IPS-20b (cell line): ENCODE data around the gene ENOX1.

Source experiments
- H3K27ac ChIP-seq: one replicate; pipeline ENCODE4 v1.5.1; 2013; ENCODE audit warnings: low read length
- H3K27me3 ChIP-seq: 2 replicates; pipeline ENCODE4 v1.6.1; 2013; ENCODE audit warnings: mild to moderate bottlenecking, low read length, inconsistent platforms; ENCODE audit not compliant: insufficient read depth
- H3K36me3 ChIP-seq: 2 replicates; pipeline ENCODE4 v1.6.1; 2013; ENCODE audit warnings: low read depth, mild to moderate bottlenecking, inconsistent platforms, low read length, moderate library complexity; ENCODE audit not compliant: insufficient read depth
- H3K4me1 ChIP-seq: 2 replicates; pipeline ENCODE4 v1.6.1; 2013; ENCODE audit warnings: mild to moderate bottlenecking, control low read depth, inconsistent platforms, low read length, moderate library complexity; ENCODE audit not compliant: insufficient read depth
- H3K4me3 ChIP-seq: 2 replicates; pipeline ENCODE4 v1.5.1; 2013; ENCODE audit warnings: mild to moderate bottlenecking, low read length, inconsistent platforms
- H3K9ac ChIP-seq: 2 replicates; pipeline ENCODE4 v1.6.1; 2013; ENCODE audit warnings: low read depth, mild to moderate bottlenecking, inconsistent platforms, low read length, moderate library complexity
- H3K9me3 ChIP-seq: 2 replicates; pipeline ENCODE4 v1.6.1; 2013; ENCODE audit warnings: mild to moderate bottlenecking, low read depth, low read length, inconsistent platforms; ENCODE audit not compliant: insufficient read depth

ENOX1 gene

GRCh38 chr13:43370842-43371241, 415.9 kb downstream of the ENOX1 start:
- no peak overlapping the region for H3K9ac ChIP-seq
- H3K4me3 ChIP-seq = no peak overlapping the region
- H3K4me1 ChIP-seq = peaks cover 8% of the 10 kb centered on the region; the same call in 1 of the 2 replicates
- H3K9me3 ChIP-seq = no peaks in the 10 kb centered on the region
- H3K27ac ChIP-seq = no peak overlapping the region
- no peaks in the 10 kb centered on the region for H3K27me3 ChIP-seq
- no peaks in the 10 kb centered on the region for H3K36me3 ChIP-seq

- H3K36me3 ChIP-seq = no peaks in the 10 kb centered on the region
- no peaks in the 10 kb centered on the region for H3K9me3 ChIP-seq
- H3K27ac ChIP-seq = no peak overlapping the region
- no peak overlapping the region for H3K4me3 ChIP-seq
- no peak overlapping the region for H3K9ac ChIP-seq
- H3K27me3 ChIP-seq = no peaks in the 10 kb centered on the region
- H3K4me1 ChIP-seq = peaks cover 13% of the 10 kb centered on the region; the same call in 1 of the 2 replicates
These were observed 417.5 kb downstream of the ENOX1 start for GRCh38 chr13:43369319-43369718.

GRCh38 chr13:43368003-43368402, 418.8 kb downstream of the ENOX1 start:
- H3K27me3 ChIP-seq = no peaks in the 10 kb centered on the region
- H3K4me1 ChIP-seq = peaks cover 22% of the 10 kb centered on the region; the same call in 1 of the 2 replicates
- no peak overlapping the region for H3K27ac ChIP-seq
- no peaks in the 10 kb centered on the region for H3K36me3 ChIP-seq
- H3K9me3 ChIP-seq = no peaks in the 10 kb centered on the region
- H3K9ac ChIP-seq = no peak overlapping the region
- H3K4me3 ChIP-seq = no peak overlapping the region

GRCh38 chr13:43365039-43365344, 421.8 kb downstream of the ENOX1 start:
- no peaks in the 10 kb centered on the region for H3K36me3 ChIP-seq
- no peaks in the 10 kb centered on the region for H3K27me3 ChIP-seq
- H3K4me3 ChIP-seq = no peak overlapping the region
- H3K9ac ChIP-seq = no peak overlapping the region
- H3K4me1 ChIP-seq = peaks cover 40% of the 10 kb centered on the region; the same call in 1 of the 2 replicates
- no peaks in the 10 kb centered on the region for H3K9me3 ChIP-seq
- no peak overlapping the region for H3K27ac ChIP-seq

- peaks cover 45% of the 10 kb centered on the region for H3K4me1 ChIP-seq
- no peaks in the 10 kb centered on the region for H3K36me3 ChIP-seq
- no peak overlapping the region for H3K4me3 ChIP-seq
- no peak overlapping the region for H3K27ac ChIP-seq
- H3K27me3 ChIP-seq = no peaks in the 10 kb centered on the region
- no peak overlapping the region for H3K9ac ChIP-seq
- no peaks in the 10 kb centered on the region for H3K9me3 ChIP-seq
These were observed 422.3 kb downstream of the ENOX1 start for GRCh38 chr13:43364210-43365038.

GRCh38 chr13:43363156-43363953, 423.4 kb downstream of the ENOX1 start:
- Histone ChIP-seq H3K4me3 (no peak overlapping the region), H3K4me1 (peaks cover 55% of the 10 kb centered on the region), H3K27ac (no peak overlapping the region), H3K27me3 (no peaks in the 10 kb centered on the region), H3K36me3 (no peaks in the 10 kb centered on the region), H3K9ac (no peak overlapping the region), H3K9me3 (no peaks in the 10 kb centered on the region)

GRCh38 chr13:43362556-43362955, 424.2 kb downstream of the ENOX1 start:
- Histone ChIP-seq H3K9me3 (no peaks in the 10 kb centered on the region), H3K27me3 (no peaks in the 10 kb centered on the region), H3K4me1 (peaks cover 50% of the 10 kb centered on the region), H3K4me3 (no peak overlapping the region), H3K36me3 (no peaks in the 10 kb centered on the region), H3K27ac (no peak overlapping the region), H3K9ac (no peak overlapping the region)

GRCh38 chr13:43360892-43361610, 425.7 kb downstream of the ENOX1 start:
- Histone ChIP-seq H3K9me3 (no peaks in the 10 kb centered on the region), H3K27me3 (no peaks in the 10 kb centered on the region), H3K4me3 (no peak overlapping the region), H3K36me3 (no peaks in the 10 kb centered on the region), H3K27ac (no peak overlapping the region), H3K4me1 (peaks cover 47% of the 10 kb centered on the region), H3K9ac (no peak overlapping the region; the same call in 1 of the 2 replicates)

GRCh38 chr13:43360171-43360570, 426.6 kb downstream of the ENOX1 start:
- H3K9me3 ChIP-seq = no peaks in the 10 kb centered on the region
- no peaks in the 10 kb centered on the region for H3K27me3 ChIP-seq
- peak overlapping the region; percentile 32; the same call in 1 of the 2 replicates for H3K4me3 ChIP-seq
- no peaks in the 10 kb centered on the region for H3K36me3 ChIP-seq
- H3K9ac ChIP-seq = peak overlapping the region; percentile 46; the same call in 1 of the 2 replicates
- peaks cover 47% of the 10 kb centered on the region for H3K4me1 ChIP-seq
- H3K27ac ChIP-seq = no peak overlapping the region

- peak overlapping the region; percentile 32; the same call in 1 of the 2 replicates for H3K4me3 ChIP-seq
- no peaks in the 10 kb centered on the region for H3K9me3 ChIP-seq
- H3K27me3 ChIP-seq = no peaks in the 10 kb centered on the region
- H3K27ac ChIP-seq = peak overlapping the region; percentile 74
- peak overlapping the region; percentile 46; the same call in 1 of the 2 replicates for H3K9ac ChIP-seq
- H3K4me1 ChIP-seq = peaks cover 44% of the 10 kb centered on the region
- no peaks in the 10 kb centered on the region for H3K36me3 ChIP-seq
These were observed 427.2 kb downstream of the ENOX1 start for GRCh38 chr13:43359536-43359935.

GRCh38 chr13:43357564-43357963, 429.2 kb downstream of the ENOX1 start:
- H3K9me3 ChIP-seq = no peaks in the 10 kb centered on the region
- H3K4me3 ChIP-seq = no peak overlapping the region
- H3K27me3 ChIP-seq = no peaks in the 10 kb centered on the region
- H3K36me3 ChIP-seq = no peaks in the 10 kb centered on the region
- H3K4me1 ChIP-seq = peaks cover 29% of the 10 kb centered on the region
- no peak overlapping the region for H3K9ac ChIP-seq
- no peak overlapping the region for H3K27ac ChIP-seq
